Measurements from ENCODE around the gene IL3RA. TPM values are rescaled to one million over a fixed set of nuclear protein-coding genes. Genes with fewer than 3 reads are reported as not detected.
A peak's percentile ranks its signal among the peaks of the same experiment; 100 is the strongest.

IL3RA gene
- total and polyA plus RNA-seq, 2 of the 8 experiments (the other 6 are each of a cell fraction or from before 2014, with no cell fraction given) = 0.11 TPM; not detected in 1

- H3K4me2 ChIP-seq (ENCODE audit: insufficient read depth in 1 of 2, low read depth in 2 of 2, low read length in 2 of 2) = peak overlapping the region; percentile 14 to 86; a peak in 2 of 4 replicates
- no peak overlapping the region for H3K27ac ChIP-seq (ENCODE audit: low read depth, low read length)
- CTCF ChIA-PET (ENCODE audit: partially characterized antibody) = no interaction called here
- no peak for TF ChIP-seq NRF1 (IDR thresholded peaks at IDR 0.05; ENCODE audit: low read depth, low read length)
- TF ChIP-seq SAP30 (IDR thresholded peaks at IDR 0.05; ENCODE audit: insufficient read depth, insufficient replicate concordance, low read length) = no peak
- no peak for TF ChIP-seq MAFK (IDR thresholded peaks at IDR 0.05; ENCODE audit: low read depth, low read length)
- TF ChIP-seq SIRT6 (IDR thresholded peaks at IDR 0.05; ENCODE audit: low read length) = no peak
- no peak for TF ChIP-seq MAX (IDR thresholded peaks at IDR 0.05)
Observed at GRCh38 chrX:1389993-1390285, 53.4 kb downstream of the IL3RA start.

More at GRCh38 chrX:1389993-1390285, 53.4 kb downstream of the IL3RA start:
- POLR2A ChIA-PET (ENCODE audit: partially characterized antibody) = no interaction called here
- Histone ChIP-seq H4K5ac (ENCODE audit: insufficient read length, low read depth, low read length) (no peak overlapping the region), H2BK15ac (ENCODE audit: low read length) (no peak overlapping the region), H2BK12ac (ENCODE audit: low read depth, low read length) (no peak overlapping the region), H3K79me1 (ENCODE audit: low read depth, low read length) (peaks cover 4% of the 10 kb centered on the region; the same call in 1 of the 2 replicates), H3K9me3 (ENCODE audit: insufficient read depth in 2 of 2, low read depth in 1 of 2, low read length in 1 of 2) (no peaks in the 10 kb centered on the region), H3K4ac (replicated peaks; ENCODE audit: insufficient read length, low read depth, low read length) (no peak overlapping the region), H2AK5ac (ENCODE audit: low read depth, low read length) (no peak overlapping the region), H3K14ac (ENCODE audit: insufficient read length) (no peak overlapping the region), H2BK5ac (ENCODE audit: low read depth, low read length) (no peak overlapping the region), H3K56ac (replicated peaks; ENCODE audit: insufficient read length, low read depth, low read length) (no peak overlapping the region), H4K20me1 (replicated peaks in 1 of 2; ENCODE audit: control insufficient read depth in 1 of 2, insufficient read depth in 2 of 2, low read length in 2 of 2) (peaks cover 34 to 49% of the 10 kb centered on the region in 2 experiments), H3K27me3 (replicated peaks in 1 of 4; ENCODE audit: control insufficient read depth in 3 of 4, extremely low read depth in 1 of 4, insufficient read depth in 3 of 4, low read length in 3 of 4) (no peaks in the 10 kb centered on the region), H2BK120ac (replicated peaks; ENCODE audit: low read depth, low read length) (no peak overlapping the region), H4K91ac (replicated peaks; ENCODE audit: insufficient read length, low read length) (no peak overlapping the region), H3K9ac (replicated peaks in 1 of 4; ENCODE audit: extremely low read depth in 1 of 4, low read depth in 3 of 4, low read length in 3 of 4) (no peak overlapping the region), H3K4me3 (ENCODE audit: extremely low read depth in 1 of 4, insufficient read depth in 2 of 4, low read depth in 3 of 4, low read length in 4 of 4) (no peak overlapping the region), H3K23ac (ENCODE audit: insufficient read length) (no peak overlapping the region), H4K8ac (ENCODE audit: extremely low read depth, insufficient read depth, low read length) (peak overlapping the region; percentile 54), H3K4me1 (replicated peaks in 1 of 4; ENCODE audit: control insufficient read depth in 3 of 4, insufficient read depth in 4 of 4, low read length in 3 of 4) (peaks cover 0 to 5% (median 2%) of the 10 kb centered on the region in 4 experiments; a peak in 4 of 7 replicates), H3K23me2 (ENCODE audit: low read depth, low read length) (peaks cover 6% of the 10 kb centered on the region; the same call in 1 of the 2 replicates), H3K79me2 (ENCODE audit: control insufficient read depth in 1 of 2, insufficient read depth in 2 of 2, low read length in 2 of 2) (peaks cover 23 to 65% of the 10 kb centered on the region in 2 experiments), H3K36me3 (ENCODE audit: control insufficient read depth in 2 of 4, insufficient read depth in 4 of 4, low read length in 3 of 4) (peaks cover 54 to 64% (median 60%) of the 10 kb centered on the region in 4 experiments), H2BK20ac (ENCODE audit: low read length) (no peak overlapping the region), H3K18ac (ENCODE audit: extremely low read depth, low read length) (no peak overlapping the region), H2AFZ (ENCODE audit: low read length) (no peak overlapping the region)
- WGBS, 2 experiments (ENCODE audit: extremely low coverage in 1 of 2, insufficient coverage in 1 of 2, insufficient read length in 1 of 2, insufficient replicate concordance in 2 of 2, low coverage in 1 of 2, low lambda C conversion rate in 2 of 2, missing lambda C conversion rate in 1 of 2) = 95% methylated on average over 10 of the region's 10 CpGs; no CpG with 5 or more reads in 1 of the 2 experiments
- FAIRE-seq (no peak), DNase-seq (ENCODE audit: low read depth in 1 of 2, low spot score in 2 of 2) (no peak)

Data from H1 (cell line).